Caco-2 (cell line): Measurements from ENCODE around the gene OR5K1. TPM values are rescaled to one million over a fixed set of nuclear protein-coding genes. Genes with fewer than 3 reads are reported as not detected.
A peak's percentile ranks its signal among the peaks of the same experiment; 100 is the strongest.

Experiments used
- Bru-seq: library from RNA; stranded (reverse); fragments of 400-500 nt; gene quantifications from one replicate; lab custom pipeline; 2021; lab: Mats Ljungman, UMichigan
- BruChase-seq, 2 experiments: library from RNA; stranded (reverse); fragments of 400-500 nt; gene quantifications; one replicate each; lab custom pipeline; 2021; lab: Mats Ljungman, UMichigan
- BruUV-seq: library from RNA; stranded (reverse); fragments of 400-500 nt; replicated peaks from 2 replicates; lab custom pipeline; 2021; lab: Mats Ljungman, UMichigan
- CTCF ChIA-PET: fragments of 300-600 bp; sonication (Branson Sonifier 250); formaldehyde crosslinking; loops from one replicate; lab custom pipeline; 2022; ENCODE audit warnings: antibody characterized with exemption; lab: Charles Lee
- POLR2A ChIA-PET: fragments of 300-600 bp; sonication (Branson Sonifier 250); formaldehyde crosslinking; loops from one replicate; lab custom pipeline; 2022; ENCODE audit warnings: antibody characterized with exemption; lab: Charles Lee
- DNase-seq, 2 experiments: peaks; one replicate each; pipeline versions ENCODE4 v3.0.0 to v3.0.0-alpha.2; 2020 to 2022
- H3K27me3 ChIP-seq: replicated peaks from 2 replicates; pipeline ENCODE4 v1.6.0; 2011; ENCODE audit warnings: low read length; ENCODE audit not compliant: control insufficient read depth, insufficient read depth
- H3K36me3 ChIP-seq: 2 replicates; pipeline ENCODE4 v1.5.1; 2011; ENCODE audit warnings: low read length; ENCODE audit not compliant: control insufficient read depth, insufficient read depth
- H3K4me1 ChIP-seq: fragments of 250-450 bp; sonication (Bioruptor Pico); 2 replicates; pipeline ENCODE4 v1.5.1; 2020; ENCODE audit warnings: mild to moderate bottlenecking
- H3K4me3 ChIP-seq: 2 replicates; pipeline ENCODE4 v1.5.1; 2011; ENCODE audit warnings: low read depth, mild to moderate bottlenecking, control low read depth, low read length
- H3K9me3 ChIP-seq: fragments of 250-450 bp; sonication (Bioruptor Pico); 2 replicates; pipeline ENCODE4 v1.5.1; 2020; ENCODE audit warnings: mild to moderate bottlenecking, moderate library complexity
- H3K27ac Mint-ChIP-seq: one replicate; pipeline ENCODE4 v1.8.0; 2022; ENCODE audit warnings: mixed read lengths; ENCODE audit not compliant: unreplicated experiment
- H3K27me3 Mint-ChIP-seq: one replicate; pipeline ENCODE4 v1.8.0; 2022; ENCODE audit warnings: mixed read lengths; ENCODE audit not compliant: insufficient read depth, unreplicated experiment
- H3K36me3 Mint-ChIP-seq: one replicate; pipeline ENCODE4 v1.8.0; 2022; ENCODE audit warnings: mild to moderate bottlenecking, mixed read lengths; ENCODE audit not compliant: insufficient read depth, unreplicated experiment
- H3K4me1 Mint-ChIP-seq: one replicate; pipeline ENCODE4 v1.8.0; 2022; ENCODE audit warnings: low read depth, mixed read lengths; ENCODE audit not compliant: unreplicated experiment
- H3K4me3 Mint-ChIP-seq: one replicate; pipeline ENCODE4 v1.8.0; 2022; ENCODE audit warnings: mild to moderate bottlenecking, moderate library complexity, mixed read lengths; ENCODE audit not compliant: unreplicated experiment
- H3K9me3 Mint-ChIP-seq: one replicate; pipeline ENCODE4 v1.8.0; 2022; ENCODE audit warnings: mixed read lengths; ENCODE audit not compliant: unreplicated experiment
- CTCF ChIP-seq, 2 experiments: fragments of 200-600 bp in 1 of 2; IDR thresholded peaks; 1 replicate in 1 of 2; 2 replicates in 1 of 2; pipeline versions ENCODE4 v1.5.1 to v1.8.0; 2011 to 2022; ENCODE audit warnings: antibody characterized with exemption in 1 of 2, control low read depth in 1 of 2, inconsistent platforms in 1 of 2, low read depth in 1 of 2, low read length in 1 of 2, mild to moderate bottlenecking in 1 of 2, moderate library complexity in 1 of 2; ENCODE audit not compliant: insufficient read depth in 1 of 2, severe bottlenecking in 1 of 2, unreplicated experiment in 1 of 2
- intact Hi-C: fragments of 100-400 bp; cut with micrococcal nuclease; formaldehyde crosslinking; loops from one replicate; pipeline ENCODE4 v1.10.0; 2022; ENCODE audit not compliant: unreplicated experiment
- long read RNA-seq: library from polyadenylated mRNA; stranded (forward); transcript quantifications from one replicate; pipeline ENCODE4 v2.0.0, GENCODE V29; 2022
- total RNA-seq: library from RNA; stranded (reverse); gene quantifications from 2 replicates; pipeline ENCODE4 v1.2.3, GENCODE V29; 2022

OR5K1 gene
- total RNA-seq, result not detected in 2 replicates
- Bru-seq, nascent RNA, result percentile 11 among the genes with signal in this experiment
- BruChase-seq, experiment 1, labeled RNA remaining after a 2-hour chase, result not detected
- percentile 12 among the genes with signal in this experiment for BruChase-seq, experiment 2, labeled RNA remaining after a 6-hour chase
- long read RNA-seq, result 0 reads

GRCh38 chr3:98462901-98463300, at the start of gene OR5K1:
TSS of gene OR5K1 (plus strand) at chr3:98463201. CDS start at chr3:98469577, 6,376 bp downstream.
- Mint-ChIP-seq H3K27ac (no peak within 1 kb of the TSS), H3K9me3 (no peaks in the 10 kb centered on the region), H3K4me1 (no peaks in the 10 kb centered on the region), H3K27me3 (peaks cover 4% of the 10 kb centered on the region), H3K4me3 (no peak within 1 kb of the TSS), H3K36me3 (no peaks in the 10 kb centered on the region)
- ChIA-PET POLR2A (no interaction called here), CTCF (no interaction called here)
- Histone ChIP-seq H3K27me3 (no peaks in the 10 kb centered on the region), H3K36me3 (no peaks in the 10 kb centered on the region), H3K9me3 (no peaks in the 10 kb centered on the region), H3K4me1 (no peaks in the 10 kb centered on the region), H3K4me3 (no peak within 1 kb of the TSS)
- BruUV-seq, result no TSS peak
- TF ChIP-seq CTCF (IDR thresholded peaks at IDR 0.05; ENCODE audit: insufficient read depth in 1 of 2, low read depth in 1 of 2, low read length in 1 of 2, severe bottlenecking in 1 of 2, unreplicated experiment in 1 of 2), result no peak
- intact Hi-C loops, result no loop called here
- DNase-seq, result no peak

- BruUV-seq, result no TSS peak
Measured at GRCh38 chr3:98432575-98432974, 30.4 kb upstream of the OR5K1 start.

GRCh38 chr3:98433764-98434163, 29.2 kb upstream of the OR5K1 start:
- CTCF ChIA-PET, result no interaction called here
- Histone ChIP-seq H3K4me1 (no peaks in the 10 kb centered on the region), H3K9me3 (peaks cover 12% of the 10 kb centered on the region; the same call in 1 of the 2 replicates), H3K36me3 (no peaks in the 10 kb centered on the region), H3K27me3 (no peaks in the 10 kb centered on the region), H3K4me3 (no peak overlapping the region)
- no peak overlapping the region for H3K4me3 Mint-ChIP-seq
- H3K4me1 Mint-ChIP-seq, result no peaks in the 10 kb centered on the region
- H3K36me3 Mint-ChIP-seq, result no peaks in the 10 kb centered on the region
- no peak for TF ChIP-seq CTCF (IDR thresholded peaks at IDR 0.05; ENCODE audit: insufficient read depth in 1 of 2, low read depth in 1 of 2, low read length in 1 of 2, severe bottlenecking in 1 of 2, unreplicated experiment in 1 of 2)
- H3K27ac Mint-ChIP-seq, result no peak overlapping the region
- H3K9me3 Mint-ChIP-seq, result peaks cover 21% of the 10 kb centered on the region
- POLR2A ChIA-PET, result no interaction called here
- intact Hi-C loops, result no loop called here
- H3K27me3 Mint-ChIP-seq, result no peaks in the 10 kb centered on the region
- no peak for DNase-seq
- no TSS peak for BruUV-seq

More at GRCh38 chr3:98432575-98432974, 30.4 kb upstream of the OR5K1 start:
- intact Hi-C loops, result no loop called here
- H3K4me1 Mint-ChIP-seq, result no peaks in the 10 kb centered on the region
- H3K9me3 Mint-ChIP-seq, result peaks cover 23% of the 10 kb centered on the region
- no peaks in the 10 kb centered on the region for H3K36me3 Mint-ChIP-seq
- H3K36me3 ChIP-seq, result no peaks in the 10 kb centered on the region
- H3K27ac Mint-ChIP-seq, result no peak overlapping the region
- no peaks in the 10 kb centered on the region for H3K27me3 ChIP-seq
- no peak overlapping the region for H3K4me3 Mint-ChIP-seq
- no peak overlapping the region for H3K4me3 ChIP-seq
- ChIA-PET CTCF (no interaction called here), POLR2A (no interaction called here)
- H3K9me3 ChIP-seq, result peaks cover 12% of the 10 kb centered on the region; the same call in 1 of the 2 replicates
- DNase-seq, result no peak
- no peak for TF ChIP-seq CTCF (IDR thresholded peaks at IDR 0.05; ENCODE audit: insufficient read depth in 1 of 2, low read depth in 1 of 2, low read length in 1 of 2, severe bottlenecking in 1 of 2, unreplicated experiment in 1 of 2)
- H3K27me3 Mint-ChIP-seq, result no peaks in the 10 kb centered on the region
- H3K4me1 ChIP-seq, result no peaks in the 10 kb centered on the region
